GM18870 (cell line): ENCODE data around the gene GNAT1.
"Not testable (repeated sequence)": the region's sequence is repeated elsewhere in the genome, so short reads cannot be mapped to it uniquely, and the experiment has no call there.

Source experiments
- ATAC-seq: cut with Tn5 transposase; IDR thresholded peaks from one replicate; pipeline ENCODE4 v1.9.1; 2021; ENCODE audit warnings: moderate library complexity; ENCODE audit not compliant: unreplicated experiment

The GNAT1 gene

GRCh38 chr3:50217681-50218080, 26.3 kb downstream of the GNAT1 start:
- ATAC-seq, result no peak

- no peak for ATAC-seq
Observed at GRCh38 chr3:50218448-50218847, 27.0 kb downstream of the GNAT1 start.

GRCh38 chr3:50219285-50219684, 27.9 kb downstream of the GNAT1 start:
- no peak for ATAC-seq

- no peak for ATAC-seq
Observed at GRCh38 chr3:50220109-50220508, 28.7 kb downstream of the GNAT1 start.

- no peak for ATAC-seq
Observed at GRCh38 chr3:50221051-50221410, 29.6 kb downstream of the GNAT1 start.

GRCh38 chr3:50221411-50222168, 30.2 kb downstream of the GNAT1 start:
- ATAC-seq, result no peak

- no peak for ATAC-seq
Observed at GRCh38 chr3:50222169-50222528, 30.7 kb downstream of the GNAT1 start.

- ATAC-seq, result no peak
Observed at GRCh38 chr3:50224639-50225038, 33.2 kb downstream of the GNAT1 start.

GRCh38 chr3:50226888-50227389, 35.5 kb downstream of the GNAT1 start:
- peak; percentile 23 for ATAC-seq

GRCh38 chr3:50227390-50228183, 36.2 kb downstream of the GNAT1 start:
- peak; percentile 46 for ATAC-seq

GRCh38 chr3:50228184-50228763, 36.9 kb downstream of the GNAT1 start:
- not testable (repeated sequence) for ATAC-seq

GRCh38 chr3:50229490-50229889, 38.1 kb downstream of the GNAT1 start:
- no peak for ATAC-seq

- ATAC-seq, result no peak
Observed at GRCh38 chr3:50230104-50230793, 38.8 kb downstream of the GNAT1 start.

- ATAC-seq, result no peak
Observed at GRCh38 chr3:50230794-50231125, 39.4 kb downstream of the GNAT1 start.

- no peak for ATAC-seq
Observed at GRCh38 chr3:50231581-50231980, 40.2 kb downstream of the GNAT1 start.

GRCh38 chr3:50232303-50232702, 40.9 kb downstream of the GNAT1 start:
- ATAC-seq, result no peak

- ATAC-seq, result no peak
Observed at GRCh38 chr3:50233176-50233575, 41.8 kb downstream of the GNAT1 start.

- ATAC-seq, result peak; percentile 90
Observed at GRCh38 chr3:50235716-50236483, 44.5 kb downstream of the GNAT1 start, which contains the start of gene GNAI2. Gene GNAI2, plus strand, starts transcription at chr3:50236204. Its CDS starts 132 bp downstream, at chr3:50236336.

- ATAC-seq, result no peak
Observed at GRCh38 chr3:50236484-50237132, 45.2 kb downstream of the GNAT1 start.

- no peak for ATAC-seq
Observed at GRCh38 chr3:50237133-50237651, 45.8 kb downstream of the GNAT1 start.
